ENCODE measurements around the gene KCNC1.

The KCNC1 gene

DNA sequence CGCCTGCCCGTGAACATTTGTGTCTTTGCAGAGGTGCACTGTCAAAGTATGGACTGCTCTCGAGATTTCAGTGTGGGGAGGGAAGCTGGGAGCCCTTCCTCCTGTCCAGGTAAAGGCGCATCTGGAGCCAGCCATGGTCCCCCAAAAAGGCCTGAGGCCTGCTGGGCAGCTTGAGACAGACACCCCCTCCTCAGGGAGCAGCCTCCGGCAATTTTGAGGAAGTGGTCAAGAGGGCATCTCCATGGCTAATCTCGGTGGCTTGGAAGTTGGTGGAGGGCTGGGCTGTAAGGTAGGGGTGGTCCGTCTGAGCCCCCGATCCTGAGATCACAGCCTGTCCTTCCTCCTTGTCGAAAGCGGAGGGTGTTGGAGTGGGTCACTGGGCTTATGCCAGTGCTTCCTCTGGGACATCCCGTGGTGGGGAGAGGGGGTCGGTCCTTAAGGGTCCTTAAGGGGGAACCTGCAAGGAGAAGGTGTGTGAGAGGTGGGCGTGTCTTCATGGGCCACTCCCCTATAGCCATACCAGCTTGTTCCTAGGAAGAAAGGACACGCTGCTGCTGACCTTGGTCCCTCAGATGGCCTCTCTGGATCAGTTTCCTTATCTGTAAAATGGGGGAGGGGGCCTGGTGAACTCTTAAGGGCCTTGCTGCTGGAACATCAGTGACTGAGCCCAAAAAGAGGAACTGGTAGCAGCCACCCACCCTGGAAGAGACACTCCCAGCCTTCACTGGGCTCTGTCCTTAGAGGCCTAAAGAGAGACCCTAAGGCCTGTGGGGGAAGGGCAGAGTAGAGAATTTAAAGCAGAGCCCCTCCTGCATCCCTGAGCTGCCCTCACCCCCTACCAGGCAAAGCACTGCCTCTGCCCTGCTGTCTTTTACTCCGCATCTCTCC lies 2.6 kb downstream of the KCNC1 start:
- no peak for DNase-seq (ENCODE audit: low read depth in 2 of 2)

- no peak for DNase-seq (ENCODE audit: low read depth in 2 of 2)
These were observed 3.8 kb downstream of the KCNC1 start for GRCh38 chr11:17738151-17738973.

DNA sequence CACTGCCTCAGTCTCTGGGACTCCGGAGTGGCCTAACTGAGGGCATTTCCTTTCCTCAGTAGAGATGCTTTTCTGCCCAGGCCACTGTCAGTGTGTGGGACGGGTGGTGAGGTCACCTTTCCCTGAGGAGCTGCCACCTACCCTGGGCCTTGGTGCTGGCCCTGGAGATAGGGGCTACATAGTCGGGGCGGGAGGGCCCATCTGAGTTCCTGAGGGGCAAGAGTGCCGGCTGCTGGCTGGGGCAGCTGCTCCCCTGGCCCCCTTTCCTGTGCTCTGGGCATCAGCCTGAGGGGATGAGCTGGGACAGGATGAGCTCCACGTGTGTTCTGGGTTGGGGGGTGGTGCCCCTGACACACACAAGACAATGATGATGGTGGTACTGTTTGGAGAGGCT lies 5.4 kb downstream of the KCNC1 start:
- DNase-seq (ENCODE audit: low read depth in 2 of 2) = no peak

- DNase-seq (ENCODE audit: low read depth in 2 of 2) = no peak
These were observed 6.2 kb downstream of the KCNC1 start for GRCh38 chr11:17740649-17741235.

DNA sequence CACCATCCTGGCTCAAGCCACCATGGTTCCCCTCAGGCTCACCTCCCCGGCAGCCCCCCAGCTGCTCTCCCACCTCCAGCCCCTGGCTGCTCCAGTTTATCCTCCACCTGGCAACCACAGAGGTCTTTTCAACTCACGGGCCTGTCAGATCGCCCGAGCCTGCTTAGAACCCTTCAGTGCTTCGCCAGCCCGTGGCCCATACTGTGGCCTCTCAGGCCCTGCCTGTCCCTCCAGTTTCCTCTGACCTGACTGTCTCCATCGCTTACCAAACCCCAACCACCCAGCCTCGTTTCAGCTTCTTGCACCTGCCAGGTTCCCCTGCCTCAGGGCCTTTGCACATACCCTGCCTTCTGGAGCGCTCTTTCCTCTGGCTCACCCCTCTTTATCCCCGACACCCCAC lies 6.9 kb downstream of the KCNC1 start:
- DNase-seq (ENCODE audit: low read depth in 2 of 2) = no peak

DNA sequence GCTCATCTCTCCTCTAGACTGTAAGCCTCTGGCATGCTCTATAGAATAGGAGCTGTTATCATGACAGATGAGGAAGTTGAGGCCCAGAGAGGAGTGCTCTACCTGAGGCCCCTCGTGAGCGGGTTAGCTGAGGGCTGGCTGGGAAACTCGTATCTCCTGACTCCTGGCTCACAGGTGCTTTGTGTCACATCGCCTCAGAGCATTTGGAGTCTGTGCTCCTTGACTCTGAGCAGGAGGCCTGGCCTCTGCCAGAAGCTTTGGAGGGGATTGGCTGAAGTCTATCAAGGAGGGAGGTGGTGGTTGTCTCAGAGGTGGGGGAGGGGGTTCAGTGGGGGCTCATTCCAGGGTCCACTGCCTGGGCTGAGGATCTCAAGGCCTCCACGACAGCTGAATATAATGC lies 7.4 kb downstream of the KCNC1 start:
- no peak for DNase-seq (ENCODE audit: low read depth in 2 of 2)

DNA sequence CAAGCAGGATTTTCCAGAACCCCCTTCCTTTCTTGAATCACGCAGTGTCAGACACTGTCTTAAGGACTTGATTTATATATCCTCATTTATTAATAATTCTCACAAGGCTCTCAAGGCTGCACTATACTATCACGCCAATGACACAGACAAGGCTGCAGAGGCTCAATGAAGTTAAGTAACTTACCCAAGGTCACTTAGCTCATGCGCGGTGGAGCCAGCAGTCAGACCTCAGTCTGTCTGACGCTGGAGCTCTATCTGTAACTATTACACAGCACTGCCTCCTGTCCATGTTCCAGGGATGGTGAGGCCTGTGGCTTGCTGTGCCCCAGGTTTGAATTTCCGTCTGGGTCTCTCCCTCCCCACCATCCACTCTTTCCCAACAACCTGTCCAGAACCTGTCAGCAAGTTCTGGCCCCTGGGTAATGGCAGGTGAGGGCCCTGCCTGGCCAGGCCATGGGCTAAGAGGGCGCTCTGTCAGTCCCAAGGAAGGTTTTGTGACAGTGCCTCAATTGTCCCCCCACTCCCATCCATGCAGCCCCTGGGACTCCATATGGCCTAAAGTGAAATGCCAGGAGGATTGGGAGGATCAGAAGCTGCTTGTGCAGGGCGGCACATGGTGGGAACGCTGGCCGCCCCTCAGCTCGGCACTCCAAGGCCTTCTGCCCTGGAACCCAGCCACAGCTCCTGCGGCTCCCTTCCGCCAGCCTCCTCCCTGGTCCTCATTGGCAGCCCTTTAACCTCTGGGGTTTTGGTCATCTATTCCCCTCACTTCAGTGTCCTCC lies 8.6 kb downstream of the KCNC1 start:
- no peak for DNase-seq (ENCODE audit: low read depth in 2 of 2)

GRCh38 chr11:17743808-17744119 lies 9.2 kb downstream of the KCNC1 start:
- no peak for DNase-seq (ENCODE audit: low read depth in 2 of 2)

GRCh38 chr11:17744151-17744940 lies 9.8 kb downstream of the KCNC1 start:
- no peak for DNase-seq (ENCODE audit: low read depth in 2 of 2)

DNA sequence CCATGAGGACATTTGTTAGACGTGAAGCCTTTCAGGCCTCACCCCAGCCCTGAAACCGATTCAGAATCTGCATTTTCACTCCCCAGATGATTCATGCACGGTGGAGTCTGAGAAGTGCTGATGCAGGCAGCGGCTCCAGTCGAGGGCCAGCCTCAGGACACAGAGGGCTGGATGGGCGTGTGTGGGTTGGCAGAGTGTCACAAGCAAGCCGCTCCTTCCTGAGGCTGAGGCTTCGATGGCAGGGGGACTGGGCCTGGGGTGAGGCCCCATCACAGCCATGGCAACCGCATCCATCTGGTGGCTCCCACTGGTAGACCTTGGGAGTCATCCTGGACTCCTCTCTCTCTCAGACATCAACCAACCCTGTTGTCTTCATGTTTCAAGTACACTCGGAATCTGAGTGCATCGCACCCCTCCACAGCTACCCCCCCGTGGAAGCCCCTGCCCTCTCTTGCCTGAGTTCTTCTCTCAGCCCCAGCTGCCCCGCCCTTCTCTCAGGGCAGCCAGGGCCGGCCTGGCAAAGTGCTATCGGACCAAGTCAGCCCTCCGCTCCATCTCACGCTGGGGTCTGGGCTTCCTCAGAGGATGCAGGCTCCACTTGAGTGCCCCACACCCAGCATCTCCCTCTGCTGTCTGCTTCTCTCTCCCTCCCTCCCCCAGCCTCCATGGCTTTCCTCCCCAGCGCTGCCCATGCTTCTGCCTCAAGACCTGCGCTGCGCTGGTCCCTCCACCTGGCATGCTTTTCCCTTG lies 10.6 kb downstream of the KCNC1 start:
- DNase-seq (ENCODE audit: low read depth in 2 of 2) = no peak

GRCh38 chr11:17746096-17746495 lies 11.5 kb downstream of the KCNC1 start:
- DNase-seq (ENCODE audit: low read depth in 2 of 2) = no peak

DNA sequence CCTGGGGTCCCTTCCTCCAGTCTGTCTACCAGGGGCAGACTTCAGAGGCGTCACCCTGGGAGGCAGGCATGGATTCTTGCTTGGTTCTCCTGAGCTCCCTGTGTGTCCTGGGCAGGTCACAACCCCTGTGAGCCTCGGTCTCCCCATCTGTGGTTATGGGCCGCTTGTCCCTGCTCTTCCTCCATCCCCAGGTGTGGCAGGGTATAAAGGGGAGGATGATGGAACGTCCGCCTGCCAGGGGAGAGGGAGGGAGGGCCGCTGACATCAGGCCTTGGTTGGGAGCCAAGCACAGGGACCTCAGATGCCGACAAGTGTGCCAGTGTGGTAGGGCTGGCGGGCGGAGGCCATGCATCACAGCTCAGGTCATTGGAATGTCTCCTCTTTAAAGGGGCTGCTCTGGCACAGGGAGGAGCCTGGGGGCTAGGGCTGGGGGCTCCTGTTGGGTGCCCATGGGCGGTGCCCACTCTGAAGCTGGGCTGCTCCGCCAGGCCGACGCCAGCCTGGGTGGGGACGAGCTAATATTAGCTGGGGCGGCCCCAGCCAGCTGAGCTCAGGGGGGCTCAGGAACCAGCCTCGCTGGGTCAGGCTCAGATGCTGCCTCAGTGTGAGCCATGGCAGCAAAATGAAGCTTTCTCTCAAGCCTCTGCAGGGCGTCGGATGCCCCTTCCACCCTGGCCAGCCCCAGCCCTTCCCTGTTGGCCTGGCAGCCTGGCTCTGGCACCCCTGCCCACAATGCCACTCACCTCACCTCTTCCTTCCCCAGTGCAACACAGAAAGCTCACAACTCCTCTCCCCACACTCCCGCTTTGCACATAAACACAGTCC lies 12.8 kb downstream of the KCNC1 start:
- DNase-seq (ENCODE audit: low read depth in 2 of 2) = no peak

- no peak for DNase-seq (ENCODE audit: low read depth in 2 of 2)
These were observed 13.5 kb downstream of the KCNC1 start for GRCh38 chr11:17748044-17748443.

DNA sequence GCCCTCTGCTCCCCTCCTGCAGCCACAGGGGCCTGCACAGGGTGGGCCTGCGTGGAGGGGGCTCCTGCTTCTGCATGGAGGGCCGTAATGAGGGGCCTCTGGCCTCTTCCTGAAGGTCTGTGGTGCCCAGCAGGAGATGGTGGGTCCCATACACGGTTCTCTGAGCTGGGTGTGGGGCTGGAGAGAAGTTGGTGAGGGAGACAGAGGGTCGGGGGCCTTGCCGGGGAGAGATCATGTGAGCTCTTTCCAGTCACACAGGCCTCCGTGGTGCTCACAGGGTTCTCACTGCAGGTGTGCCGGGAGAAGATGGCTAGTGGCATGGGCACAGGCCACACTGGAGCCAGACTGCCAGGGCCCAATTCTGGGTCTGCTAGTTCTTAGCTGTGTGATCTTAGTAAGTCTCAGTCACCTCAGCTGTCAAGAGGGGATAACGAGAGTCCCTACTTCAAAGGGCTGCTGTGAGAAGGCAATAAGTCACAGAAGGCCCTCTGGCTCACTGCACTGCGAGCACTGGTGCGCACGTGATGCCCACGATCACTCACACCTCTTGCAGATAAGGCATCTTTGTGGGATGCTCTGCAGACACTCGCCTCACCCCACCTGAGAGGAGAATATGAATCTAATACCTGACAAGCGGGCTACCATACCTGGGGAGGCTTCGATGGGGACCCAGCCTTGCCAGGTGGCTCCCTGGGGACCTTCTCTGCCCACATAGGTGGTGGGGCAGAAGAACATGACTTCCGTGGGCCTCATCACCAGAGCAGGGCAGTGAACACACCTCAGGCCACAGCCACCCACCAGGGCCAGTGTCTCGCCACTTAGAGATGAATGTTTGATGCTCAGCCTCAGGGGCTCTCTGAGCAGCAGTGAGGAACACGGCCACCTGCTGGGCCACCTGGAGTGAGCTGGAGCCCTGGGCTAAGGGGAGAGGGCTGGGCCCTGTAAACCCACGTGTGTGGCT lies 14.5 kb downstream of the KCNC1 start:
- DNase-seq (ENCODE audit: low read depth in 2 of 2) = no peak

GRCh38 chr11:17750013-17750800 lies 15.6 kb downstream of the KCNC1 start:
- DNase-seq (ENCODE audit: low read depth in 2 of 2) = no peak

GRCh38 chr11:17750801-17751165 lies 16.2 kb downstream of the KCNC1 start:
- no peak for DNase-seq (ENCODE audit: low read depth in 2 of 2)

DNA sequence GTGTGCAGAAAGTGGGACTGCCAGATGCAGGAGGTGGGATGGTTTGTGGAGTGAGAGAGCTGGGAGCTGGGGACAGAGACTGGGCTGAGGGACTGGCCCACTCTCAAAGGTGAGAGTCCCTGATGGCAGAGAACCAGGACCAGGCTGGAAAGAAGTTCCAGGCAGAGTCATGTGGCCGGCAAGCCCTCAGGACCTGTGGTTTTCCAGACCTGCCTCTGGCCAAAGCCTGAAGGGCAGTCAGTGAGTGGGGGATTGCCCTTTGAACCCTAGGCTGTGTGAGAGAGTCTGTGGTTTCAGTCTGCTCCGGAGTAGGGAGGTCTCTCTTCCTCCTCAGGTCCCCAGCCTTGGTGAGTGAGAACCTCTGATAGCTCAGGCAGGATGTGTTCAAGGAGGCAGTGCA lies 17.0 kb downstream of the KCNC1 start:
- no peak for DNase-seq (ENCODE audit: low read depth in 2 of 2)

DNA sequence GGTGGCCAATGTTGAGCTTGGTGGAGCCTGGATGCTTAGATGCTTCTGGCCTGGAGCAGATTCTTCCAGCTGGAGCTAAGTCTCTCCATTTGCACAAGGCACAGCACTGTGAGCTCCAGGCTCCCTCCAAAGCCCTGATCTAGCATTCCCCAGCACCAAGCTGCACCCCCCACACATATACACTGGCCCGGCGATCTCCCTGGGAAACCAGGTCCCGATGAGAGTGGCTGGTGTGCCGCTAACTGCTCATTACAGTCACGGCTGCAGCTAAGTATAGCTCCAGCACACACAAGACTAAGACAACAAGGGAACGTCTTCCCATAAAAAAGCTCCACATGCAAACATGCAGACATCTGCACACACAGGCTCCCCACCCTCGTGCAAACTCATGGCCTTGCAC lies 17.6 kb downstream of the KCNC1 start:
- DNase-seq (ENCODE audit: low read depth in 2 of 2) = no peak

Data from stimulated activated CD4-positive, alpha-beta T cell treated with anti-CD3 and anti-CD28 coated beads, Interleukin-4, amount 100 ng/mL, for 48 hours (primary cell).